GM12873 (cell line): ENCODE data around the gene GALNT14.

ENCODE experiments used
- TF ChIP-seq, protein P1 (sequence below): IDR thresholded peaks from 2 replicates; pipeline ENCODE4 v1.5.1; 2012; ENCODE audit warnings: low read depth, mild to moderate bottlenecking, moderate library complexity, low read length, control low read depth; ENCODE audit not compliant: insufficient read depth; ENCODE audit errors: missing control alignments

Gene GALNT14

DNA sequence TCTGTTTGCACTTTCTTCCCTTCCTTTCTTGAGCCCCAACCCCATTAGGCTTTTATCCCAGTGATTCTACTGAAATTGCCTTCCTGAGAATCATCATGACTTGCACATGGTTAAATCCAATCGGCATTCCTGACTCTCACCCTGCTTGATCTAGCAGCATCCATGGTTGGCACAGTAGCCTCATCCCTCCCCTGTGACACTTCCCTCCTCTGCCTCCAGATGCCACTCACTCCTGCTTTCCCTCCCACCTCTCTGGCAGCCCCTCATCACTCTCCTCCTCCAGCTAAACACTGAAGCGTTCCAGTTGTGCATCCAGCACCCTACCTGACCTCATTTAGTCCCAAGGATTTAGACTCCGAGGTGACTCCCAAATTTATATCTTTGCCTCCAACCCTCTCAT lies 114.7 kb downstream of the GALNT14 start:
- TF ChIP-seq, protein P1, sequence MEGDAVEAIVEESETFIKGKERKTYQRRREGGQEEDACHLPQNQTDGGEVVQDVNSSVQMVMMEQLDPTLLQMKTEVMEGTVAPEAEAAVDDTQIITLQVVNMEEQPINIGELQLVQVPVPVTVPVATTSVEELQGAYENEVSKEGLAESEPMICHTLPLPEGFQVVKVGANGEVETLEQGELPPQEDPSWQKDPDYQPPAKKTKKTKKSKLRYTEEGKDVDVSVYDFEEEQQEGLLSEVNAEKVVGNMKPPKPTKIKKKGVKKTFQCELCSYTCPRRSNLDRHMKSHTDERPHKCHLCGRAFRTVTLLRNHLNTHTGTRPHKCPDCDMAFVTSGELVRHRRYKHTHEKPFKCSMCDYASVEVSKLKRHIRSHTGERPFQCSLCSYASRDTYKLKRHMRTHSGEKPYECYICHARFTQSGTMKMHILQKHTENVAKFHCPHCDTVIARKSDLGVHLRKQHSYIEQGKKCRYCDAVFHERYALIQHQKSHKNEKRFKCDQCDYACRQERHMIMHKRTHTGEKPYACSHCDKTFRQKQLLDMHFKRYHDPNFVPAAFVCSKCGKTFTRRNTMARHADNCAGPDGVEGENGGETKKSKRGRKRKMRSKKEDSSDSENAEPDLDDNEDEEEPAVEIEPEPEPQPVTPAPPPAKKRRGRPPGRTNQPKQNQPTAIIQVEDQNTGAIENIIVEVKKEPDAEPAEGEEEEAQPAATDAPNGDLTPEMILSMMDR, result no peak

DNA sequence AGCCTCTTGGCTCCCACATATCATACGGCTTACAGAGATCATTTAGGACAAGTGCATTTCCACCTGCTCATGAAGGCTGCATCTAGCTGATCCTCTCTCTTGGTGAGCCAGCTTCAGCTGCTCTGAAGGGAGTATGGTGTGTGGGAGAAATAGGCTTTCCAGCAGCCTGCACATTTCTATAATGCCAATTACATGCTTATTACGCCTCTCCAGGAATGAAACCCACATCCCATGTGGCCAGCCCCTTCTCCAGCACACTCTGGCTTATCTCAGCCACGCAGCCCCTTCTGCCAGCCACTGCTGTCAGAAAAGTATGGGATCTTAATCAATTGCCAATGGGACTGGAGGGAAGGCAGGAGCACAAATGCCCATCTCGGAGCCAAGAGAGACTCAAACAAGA lies 117.5 kb downstream of the GALNT14 start:
- TF ChIP-seq, protein P1, result no peak

DNA sequence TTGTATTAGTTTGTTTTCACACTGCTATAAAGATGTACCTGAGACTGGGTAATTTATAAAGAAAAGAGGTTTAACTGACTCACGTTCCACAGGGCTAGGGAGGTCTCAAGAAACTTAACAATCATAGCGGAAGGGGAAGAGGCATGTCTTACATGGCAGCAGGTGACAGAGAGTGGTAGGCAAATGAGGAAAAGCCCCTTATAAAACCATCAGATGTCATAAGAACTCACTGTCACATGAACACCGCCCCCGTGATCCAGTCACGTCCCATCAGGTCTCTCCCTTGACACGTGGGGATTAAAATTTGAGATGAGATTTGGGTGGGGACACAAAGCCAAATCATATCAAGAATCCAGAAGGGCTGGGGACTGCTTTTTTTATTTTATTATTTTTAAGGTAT lies 120.0 kb downstream of the GALNT14 start:
- TF ChIP-seq, protein P1, result no peak

DNA sequence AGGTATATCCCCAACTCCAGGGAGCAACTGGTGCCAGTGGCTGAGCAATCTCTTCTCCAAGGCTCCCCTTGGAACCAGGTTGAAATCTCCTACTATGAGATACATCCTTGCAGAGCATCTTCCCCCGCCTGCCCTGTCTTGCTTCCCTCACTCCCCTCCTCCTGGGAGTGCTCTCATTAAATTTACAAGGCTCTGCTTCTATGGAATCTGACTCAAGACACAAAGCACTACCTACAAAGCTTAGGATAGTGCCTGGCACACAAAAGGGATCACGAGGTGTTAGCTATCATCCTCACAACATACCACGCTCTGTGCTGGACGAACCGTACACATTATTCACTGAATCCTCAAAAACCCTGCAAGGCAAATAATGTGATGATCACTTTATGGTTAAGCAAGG lies 121.6 kb downstream of the GALNT14 start:
- TF ChIP-seq, protein P1, result no peak

DNA sequence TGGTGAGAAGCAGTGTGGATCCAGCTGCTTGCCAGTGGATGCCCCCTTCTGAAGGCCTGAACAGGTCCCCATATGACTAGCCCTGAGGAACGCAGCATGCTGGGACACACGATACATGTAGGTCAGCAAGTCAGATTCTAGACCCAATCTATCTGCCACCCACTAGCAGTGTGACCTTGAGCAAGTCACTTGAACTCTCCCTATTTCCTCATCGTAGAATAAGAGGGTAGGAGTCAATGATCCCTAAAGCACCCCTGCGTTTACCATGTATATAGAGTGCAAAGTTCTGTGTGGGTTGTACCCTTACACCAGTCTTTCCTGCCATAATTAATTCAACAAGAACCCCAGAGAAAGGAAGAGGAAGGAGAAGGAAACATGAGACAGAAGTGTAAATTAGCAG lies 123.7 kb downstream of the GALNT14 start:
- TF ChIP-seq, protein P1, result no peak

DNA sequence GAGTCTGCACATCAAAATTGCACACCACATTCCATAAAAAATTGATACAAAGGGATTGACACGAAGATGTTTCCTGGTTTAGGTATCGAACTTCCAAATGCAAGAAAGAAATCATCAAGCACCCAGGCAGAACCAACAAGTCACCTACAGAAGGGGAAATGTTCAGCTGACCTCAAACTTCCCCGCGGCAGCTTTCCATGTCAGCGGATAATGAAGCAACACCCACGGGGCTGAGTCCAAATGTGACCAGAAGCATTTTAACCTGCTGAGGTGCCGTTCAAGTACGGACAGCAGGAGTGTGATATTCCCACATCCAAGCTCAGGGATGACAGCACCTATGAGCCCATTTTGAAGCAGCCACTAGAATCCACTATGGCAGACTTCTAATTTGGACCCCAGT lies 124.9 kb downstream of the GALNT14 start:
- TF ChIP-seq, protein P1, result no peak

DNA sequence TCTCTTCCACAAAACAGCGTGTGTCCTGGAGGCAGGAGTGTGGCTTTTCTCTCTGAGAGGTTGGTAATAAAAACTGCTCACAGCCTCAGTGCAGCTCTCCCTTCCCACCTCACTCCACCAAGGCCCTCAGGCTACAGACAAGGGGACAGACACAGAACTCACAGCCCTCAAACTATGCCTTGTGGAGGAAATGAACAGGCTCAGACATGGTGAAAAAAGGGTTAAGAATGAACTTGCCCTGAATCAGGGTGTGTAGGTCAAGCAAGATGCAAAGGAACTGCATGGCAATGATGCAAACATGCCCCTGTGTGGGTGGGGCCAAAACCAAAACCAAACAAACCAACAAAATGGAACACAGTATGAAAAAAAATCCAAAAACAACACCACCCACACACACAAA lies 125.8 kb downstream of the GALNT14 start:
- TF ChIP-seq, protein P1, result no peak
